ENCODE results near the gene TRIM2. TPM values are rescaled to one million over a fixed set of nuclear protein-coding genes. Genes with fewer than 3 reads are reported as not detected.

TRIM2 gene
- total RNA-seq, 1 experiment from 2014 or later: 41.4 TPM

GRCh38 chr4:153265306-153266047 lies 61.2 kb downstream of the TRIM2 start:
- DNase-seq (ENCODE audit: low read depth, low spot score) (no peak), ATAC-seq (no peak)
- CTCF ChIA-PET: no interaction called here
- Histone ChIP-seq H3K27me3 (ENCODE audit: insufficient read depth, low read length) (no peaks in the 10 kb centered on the region), H4K20me1 (ENCODE audit: insufficient read depth) (no peaks in the 10 kb centered on the region), H2AFZ (ENCODE audit: low read depth, low read length, poor library complexity, severe bottlenecking) (no peak overlapping the region), H3K9ac (ENCODE audit: low read length) (no peak overlapping the region), H3K9me2 (ENCODE audit: insufficient read depth) (no peaks in the 10 kb centered on the region), H3K9me3 (ENCODE audit: control insufficient read depth in 1 of 2, insufficient read depth in 1 of 2, low read depth in 1 of 2, low read length in 2 of 2) (no peaks in the 10 kb centered on the region; a peak in 1 of 4 replicates), H3K4me3 (replicated peaks in 1 of 2; ENCODE audit: low read depth in 1 of 2, low read length in 2 of 2) (no peak overlapping the region), H3K36me3 (ENCODE audit: control insufficient read depth in 1 of 2, insufficient read depth in 2 of 2, low read length in 2 of 2) (no peaks in the 10 kb centered on the region), H3K4me1 (ENCODE audit: control insufficient read depth in 1 of 2, insufficient read depth in 2 of 2, low read length in 2 of 2) (no peaks in the 10 kb centered on the region), H3K27ac (ENCODE audit: low read depth, low read length) (no peak overlapping the region), H3K79me2 (ENCODE audit: insufficient read depth, low read length) (no peaks in the 10 kb centered on the region), H3K4me2 (ENCODE audit: low read length) (no peak overlapping the region)
- intact Hi-C loops (cut with micrococcal nuclease): no loop called here
- no TSS peak for BruUV-seq (replicated peaks)
- RAD21 ChIA-PET (ENCODE audit: low non-redundant PET in 1 of 2, low total read pairs in 2 of 2, uncharacterized antibody in 2 of 2, unreplicated experiment in 2 of 2): no interaction called here
- TF ChIP-seq SP1 (IDR thresholded peaks at IDR 0.05; ENCODE audit: low read depth) (no peak), RAD21 (IDR thresholded peaks at IDR 0.05; ENCODE audit: low read depth) (no peak), ZFX (IDR thresholded peaks at IDR 0.05) (no peak), JUND (IDR thresholded peaks at IDR 0.05) (no peak), CEBPB (IDR thresholded peaks at IDR 0.05; ENCODE audit: low read depth) (no peak), CTCF (IDR thresholded peaks at IDR 0.05 in 2 of 3, conservative IDR thresholded peaks at IDR 0.05 in 1 of 3; ENCODE audit: borderline replicate concordance in 1 of 3, insufficient read depth in 1 of 3, low read depth in 2 of 3, low read length in 2 of 3) (no peak), POLR2AphosphoS5 (IDR thresholded peaks at IDR 0.05; ENCODE audit: low read depth, low read length) (no peak), YY1 (IDR thresholded peaks at IDR 0.05; ENCODE audit: extremely low read depth, insufficient replicate concordance, low read depth, low read length) (no peak), ELF1 (IDR thresholded peaks at IDR 0.05; ENCODE audit: borderline replicate concordance, low read depth) (no peak)
- POLR2A ChIA-PET: no interaction called here

Data from HCT116 (cell line).